BJ (cell line): ENCODE results near the gene OR10A5. TPM values are rescaled to one million over a fixed set of nuclear protein-coding genes. Genes with fewer than 3 reads are reported as not detected.
"Not testable (repeated sequence)": the region's sequence is repeated elsewhere in the genome, so short reads cannot be mapped to it uniquely, and the experiment has no call there.

Experiments
- CTCF ChIA-PET: fragments of 350-600 bp; formaldehyde crosslinking; extraction: SDS; loops from one replicate; lab custom pipeline; 2021; ENCODE audit warnings: antibody characterized with exemption, inconsistent platforms; lab: Yijun Ruan, JAX
- POLR2A ChIA-PET: fragments of 300-600 bp; sonication (Branson Sonifier 250); formaldehyde crosslinking; extraction: SDS; loops from one replicate; lab custom pipeline; 2021; ENCODE audit warnings: antibody characterized with exemption; lab: Charles Lee
- DNase-seq: peaks from one replicate; pipeline ENCODE4 v3.0.0-alpha.2; 2011; ENCODE audit warnings: low read depth
- H3K27me3 ChIP-seq: 2 replicates; pipeline ENCODE4 v1.6.0; 2011; ENCODE audit warnings: low read length; ENCODE audit not compliant: control insufficient read depth, insufficient read depth
- H3K36me3 ChIP-seq: 2 replicates; pipeline ENCODE4 v1.5.1; 2011; ENCODE audit warnings: low read length; ENCODE audit not compliant: control insufficient read depth, insufficient read depth
- H3K4me3 ChIP-seq: 2 replicates; pipeline ENCODE4 v1.5.1; 2011; ENCODE audit warnings: low read depth, mild to moderate bottlenecking, control low read depth, low read length
- polyA minus RNA-seq: library from RNA; depleted of rRNA, polyadenylated mRNA; stranded (reverse); fragments of >200 nt; gene quantifications from 2 replicates; pipeline ENCODE4 v1.2.3, GENCODE V29; 2011; rRNA and poly(A)+ RNA removed
- polyA plus RNA-seq: library from polyadenylated mRNA; depleted of rRNA; stranded (reverse); fragments of >200 nt; gene quantifications from 2 replicates; pipeline ENCODE4 v1.2.3, GENCODE V29; 2011; rRNA removed
- TF ChIP-seq, protein P1 (sequence below): IDR thresholded peaks from 2 replicates; pipeline ENCODE4 v1.5.1; 2011; ENCODE audit warnings: low read depth, mild to moderate bottlenecking, control low read depth, inconsistent platforms, low read length, moderate library complexity; ENCODE audit not compliant: insufficient read depth

Gene OR10A5, protein sequence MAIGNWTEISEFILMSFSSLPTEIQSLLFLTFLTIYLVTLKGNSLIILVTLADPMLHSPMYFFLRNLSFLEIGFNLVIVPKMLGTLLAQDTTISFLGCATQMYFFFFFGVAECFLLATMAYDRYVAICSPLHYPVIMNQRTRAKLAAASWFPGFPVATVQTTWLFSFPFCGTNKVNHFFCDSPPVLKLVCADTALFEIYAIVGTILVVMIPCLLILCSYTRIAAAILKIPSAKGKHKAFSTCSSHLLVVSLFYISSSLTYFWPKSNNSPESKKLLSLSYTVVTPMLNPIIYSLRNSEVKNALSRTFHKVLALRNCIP
- not detected in 2 replicates for polyA plus RNA-seq
- polyA minus RNA-seq, result not detected in 2 replicates

DNA sequence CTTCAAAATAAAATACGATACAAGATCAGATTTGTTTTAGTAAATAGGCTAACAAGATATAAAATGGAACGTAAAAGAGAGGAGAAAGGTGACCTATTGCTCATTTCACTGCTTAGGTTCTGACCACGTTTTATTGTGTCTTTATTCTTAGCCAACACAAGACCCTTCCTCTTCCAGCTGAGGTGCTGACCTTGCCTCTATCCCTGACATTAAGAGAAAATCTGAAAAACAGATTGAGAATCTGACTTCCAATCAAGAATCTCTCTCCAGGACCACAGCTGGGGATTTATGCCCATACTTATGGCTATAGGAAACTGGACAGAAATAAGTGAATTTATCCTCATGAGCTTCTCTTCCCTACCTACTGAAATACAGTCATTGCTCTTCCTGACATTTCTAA is at the start of gene OR10A5:
TSS of gene OR10A5 (plus strand) at position 301 of the 400 bp plus-strand sequence. CDS start at position 301, 0 bp downstream.
- TF ChIP-seq, protein P1, sequence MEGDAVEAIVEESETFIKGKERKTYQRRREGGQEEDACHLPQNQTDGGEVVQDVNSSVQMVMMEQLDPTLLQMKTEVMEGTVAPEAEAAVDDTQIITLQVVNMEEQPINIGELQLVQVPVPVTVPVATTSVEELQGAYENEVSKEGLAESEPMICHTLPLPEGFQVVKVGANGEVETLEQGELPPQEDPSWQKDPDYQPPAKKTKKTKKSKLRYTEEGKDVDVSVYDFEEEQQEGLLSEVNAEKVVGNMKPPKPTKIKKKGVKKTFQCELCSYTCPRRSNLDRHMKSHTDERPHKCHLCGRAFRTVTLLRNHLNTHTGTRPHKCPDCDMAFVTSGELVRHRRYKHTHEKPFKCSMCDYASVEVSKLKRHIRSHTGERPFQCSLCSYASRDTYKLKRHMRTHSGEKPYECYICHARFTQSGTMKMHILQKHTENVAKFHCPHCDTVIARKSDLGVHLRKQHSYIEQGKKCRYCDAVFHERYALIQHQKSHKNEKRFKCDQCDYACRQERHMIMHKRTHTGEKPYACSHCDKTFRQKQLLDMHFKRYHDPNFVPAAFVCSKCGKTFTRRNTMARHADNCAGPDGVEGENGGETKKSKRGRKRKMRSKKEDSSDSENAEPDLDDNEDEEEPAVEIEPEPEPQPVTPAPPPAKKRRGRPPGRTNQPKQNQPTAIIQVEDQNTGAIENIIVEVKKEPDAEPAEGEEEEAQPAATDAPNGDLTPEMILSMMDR, result no peak
- ChIA-PET CTCF (interaction anchor here (1.6 kb wide), 1 partner anchor 33 kb away, joined by 4 read pairs; no protein-coding TSS in a partner anchor), POLR2A (no interaction called here)
- H3K4me3 ChIP-seq, result no peak within 1 kb of the TSS
- no peak for DNase-seq
- H3K27me3 ChIP-seq, result no peaks in the 10 kb centered on the region
- no peaks in the 10 kb centered on the region for H3K36me3 ChIP-seq

DNA sequence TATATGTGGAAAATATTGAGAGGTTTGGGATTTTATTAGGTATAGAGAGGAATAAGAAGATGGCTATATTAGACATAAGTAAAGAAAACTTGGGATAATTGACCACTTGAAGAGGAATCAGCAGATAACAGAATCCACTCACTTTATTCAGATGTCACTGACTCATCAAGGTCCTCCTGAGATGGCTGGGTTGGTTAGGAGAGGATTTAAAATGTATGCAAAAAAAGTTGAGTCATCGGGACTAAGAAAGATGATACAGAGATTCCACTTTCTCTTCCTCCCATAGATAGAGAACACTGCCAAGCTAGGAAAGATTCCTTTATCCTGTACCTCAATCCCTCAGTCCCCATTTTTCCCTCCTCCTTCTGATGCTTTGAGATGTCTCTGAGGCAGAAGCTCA is 46.1 kb upstream of the OR10A5 start, which contains the start of gene OR6A2:
TSS of gene OR6A2 (minus strand) at position 288 of the 400 bp plus-strand sequence. CDS start 3,981 bp downstream, outside the sequence.
- Histone ChIP-seq H3K4me3 (no peak within 1 kb of the TSS), H3K36me3 (no peaks in the 10 kb centered on the region), H3K27me3 (no peaks in the 10 kb centered on the region)
- DNase-seq, result no peak
- ChIA-PET CTCF (interaction anchor here (2.9 to 3.5 kb wide), 2 partner anchors 13 to 44 kb away, joined by 8 to 20 read pairs; no protein-coding TSS in a partner anchor), POLR2A (no interaction called here)
- TF ChIP-seq, protein P1, result no peak

DNA sequence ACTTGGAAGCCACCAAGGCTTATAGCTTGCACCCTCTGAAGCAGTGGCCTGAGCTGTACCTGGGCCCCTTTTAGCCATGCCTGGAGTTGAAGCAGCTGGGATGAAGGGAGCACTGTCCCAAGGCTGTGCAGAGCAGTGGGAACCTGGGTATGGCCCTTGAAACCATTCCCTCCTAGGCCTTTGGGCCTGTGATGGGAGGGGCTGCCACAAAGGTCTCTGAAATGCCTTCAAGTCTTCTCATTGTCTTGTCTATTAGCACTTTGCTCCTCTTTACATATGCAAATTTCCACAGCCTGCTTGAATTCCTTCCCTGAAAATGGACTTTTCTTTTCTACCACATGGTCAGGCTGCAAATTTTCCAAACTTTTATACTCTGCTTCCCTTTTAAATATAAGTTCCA is 44.4 kb upstream of the OR10A5 start:
- POLR2A ChIA-PET, H3K27me3 ChIP-seq, H3K36me3 ChIP-seq, H3K4me3 ChIP-seq, CTCF ChIA-PET, DNase-seq: not testable (repeated sequence)

DNA sequence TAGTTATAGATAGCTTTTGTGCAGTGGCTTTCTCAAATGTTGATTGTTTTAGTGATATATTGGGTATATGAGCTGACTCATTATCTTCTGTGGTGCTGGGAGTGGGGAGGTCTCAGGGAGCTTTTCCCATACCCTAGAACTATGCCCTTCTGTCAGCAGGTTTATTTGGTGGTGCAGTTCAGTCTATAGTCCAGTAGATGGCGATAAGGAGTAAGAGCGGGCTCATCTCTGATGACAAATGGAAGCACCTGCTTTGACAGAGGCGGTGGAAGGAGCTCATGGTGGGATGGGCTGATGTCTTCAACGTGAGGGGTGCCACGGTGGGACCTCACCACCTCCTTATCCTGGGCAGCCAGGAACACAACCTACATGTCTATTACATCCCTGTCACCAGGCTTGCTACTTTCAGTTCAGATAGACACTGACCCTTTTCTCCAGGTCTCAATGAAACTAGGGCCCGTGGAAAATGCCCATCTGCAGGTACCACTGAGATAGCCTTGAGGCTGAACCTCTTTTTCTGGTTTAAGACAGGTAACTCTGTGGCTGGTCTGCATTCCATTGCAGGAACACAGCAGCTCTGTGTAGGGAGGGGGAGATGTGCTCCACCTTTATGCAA is 33.0 kb upstream of the OR10A5 start:
- POLR2A ChIA-PET, result no interaction called here
- no peaks in the 10 kb centered on the region for H3K27me3 ChIP-seq
- CTCF ChIA-PET, result interaction anchor here (0.6 to 2.5 kb wide), 43 partner anchors 9 to 629 kb away, joined by 3 to 20 read pairs (median 5); partner anchors contain the start of genes NLRP14, OR10A5, OR2AG2 and OR6A2

DNA sequence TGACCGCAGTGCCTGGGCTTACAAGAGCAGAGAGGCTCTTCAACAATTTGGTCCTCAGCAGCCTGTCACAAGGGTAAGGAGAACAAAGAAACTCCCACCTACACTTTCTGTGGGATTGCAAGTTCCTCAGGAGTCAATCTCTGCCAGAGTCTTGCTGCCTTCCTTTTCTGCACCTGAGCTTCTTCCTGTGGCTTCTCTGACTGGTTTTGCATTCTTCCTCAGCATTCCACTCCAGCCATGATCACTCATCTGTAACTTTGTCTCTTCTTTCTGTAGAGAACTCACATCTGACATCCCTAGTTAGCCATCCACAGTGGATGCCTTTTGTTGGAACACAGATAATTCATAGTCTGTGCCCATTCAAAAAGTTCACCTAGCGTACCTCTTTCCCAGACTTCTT is 31.8 kb upstream of the OR10A5 start:
- POLR2A ChIA-PET, result interaction anchor here (0.5 kb wide), 1 partner anchor 148 kb away, joined by 4 read pairs; no protein-coding TSS in a partner anchor
- Histone ChIP-seq H3K36me3 (no peaks in the 10 kb centered on the region), H3K4me3 (no peak overlapping the region), H3K27me3 (no peaks in the 10 kb centered on the region)
- CTCF ChIA-PET, result interaction anchor here (0.8 to 2.0 kb wide), 5 partner anchors 29 to 330 kb away, joined by 3 to 6 read pairs (median 4); partner anchors contain the start of gene OR10A5
- no peak for DNase-seq
- TF ChIP-seq, protein P1, result no peak

More for the DNA sequence above, 33.0 kb upstream of the OR10A5 start:
- Histone ChIP-seq H3K36me3 (no peaks in the 10 kb centered on the region), H3K4me3 (no peak overlapping the region)
- no peak for DNase-seq
- TF ChIP-seq, protein P1, result peak; percentile 96
